ENCODE data around the gene TOM1L1.

Gene TOM1L1

GRCh38 chr17:54950116-54950515, 49.5 kb downstream of the TOM1L1 start:
- no peak for TF ChIP-seq CTCF (IDR thresholded peaks at IDR 0.05; ENCODE audit: extremely low read depth, insufficient read depth, missing control alignments)
- no peak for DNase-seq (ENCODE audit: low spot score)
- in situ Hi-C loops (cut with MboI; ENCODE audit: low pct_unique_long_range_greater_than_20kb, low sequenced_read_pairs, unreplicated experiment), result no loop called here

- in situ Hi-C loops (cut with MboI; ENCODE audit: low pct_unique_long_range_greater_than_20kb, low sequenced_read_pairs, unreplicated experiment), result no loop called here
- no peak for DNase-seq (ENCODE audit: low spot score)
- TF ChIP-seq CTCF (IDR thresholded peaks at IDR 0.05; ENCODE audit: extremely low read depth, insufficient read depth, missing control alignments), result no peak
These were observed 50.6 kb downstream of the TOM1L1 start for GRCh38 chr17:54951286-54951685.

GRCh38 chr17:54956791-54957190, 56.1 kb downstream of the TOM1L1 start:
- DNase-seq (ENCODE audit: low spot score), result no peak
- TF ChIP-seq CTCF (IDR thresholded peaks at IDR 0.05; ENCODE audit: extremely low read depth, insufficient read depth, missing control alignments), result no peak
- in situ Hi-C loops (cut with MboI; ENCODE audit: low pct_unique_long_range_greater_than_20kb, low sequenced_read_pairs, unreplicated experiment), result no loop called here

- TF ChIP-seq CTCF (IDR thresholded peaks at IDR 0.05; ENCODE audit: extremely low read depth, insufficient read depth, missing control alignments), result no peak
- in situ Hi-C loops (cut with MboI; ENCODE audit: low pct_unique_long_range_greater_than_20kb, low sequenced_read_pairs, unreplicated experiment), result no loop called here
- peak; percentile 35 for DNase-seq (ENCODE audit: low spot score)
These were observed 67.1 kb downstream of the TOM1L1 start for GRCh38 chr17:54967621-54968261.

- TF ChIP-seq CTCF (IDR thresholded peaks at IDR 0.05; ENCODE audit: extremely low read depth, insufficient read depth, missing control alignments), result peak; percentile 55
- in situ Hi-C loops (cut with MboI; ENCODE audit: low pct_unique_long_range_greater_than_20kb, low sequenced_read_pairs, unreplicated experiment), result no loop called here
- DNase-seq (ENCODE audit: low spot score), result peak; percentile 90
These were observed 67.8 kb downstream of the TOM1L1 start, which contains the start of the genes COX11 and STXBP4 for GRCh38 chr17:54968262-54968987. Gene COX11 (minus strand): TSS chr17:54968654. CDS start chr17:54968646, 8 bp downstream. Gene STXBP4 (plus strand): TSS chr17:54968765. CDS start chr17:54986220, 17,455 bp downstream.

- DNase-seq (ENCODE audit: low spot score), result peak; percentile 22
- in situ Hi-C loops (cut with MboI; ENCODE audit: low pct_unique_long_range_greater_than_20kb, low sequenced_read_pairs, unreplicated experiment), result no loop called here
- TF ChIP-seq CTCF (IDR thresholded peaks at IDR 0.05; ENCODE audit: extremely low read depth, insufficient read depth, missing control alignments), result no peak
These were observed 68.3 kb downstream of the TOM1L1 start for GRCh38 chr17:54968988-54969332.
